ENCODE measurements around the gene SPINT3.

Gene SPINT3

DNA sequence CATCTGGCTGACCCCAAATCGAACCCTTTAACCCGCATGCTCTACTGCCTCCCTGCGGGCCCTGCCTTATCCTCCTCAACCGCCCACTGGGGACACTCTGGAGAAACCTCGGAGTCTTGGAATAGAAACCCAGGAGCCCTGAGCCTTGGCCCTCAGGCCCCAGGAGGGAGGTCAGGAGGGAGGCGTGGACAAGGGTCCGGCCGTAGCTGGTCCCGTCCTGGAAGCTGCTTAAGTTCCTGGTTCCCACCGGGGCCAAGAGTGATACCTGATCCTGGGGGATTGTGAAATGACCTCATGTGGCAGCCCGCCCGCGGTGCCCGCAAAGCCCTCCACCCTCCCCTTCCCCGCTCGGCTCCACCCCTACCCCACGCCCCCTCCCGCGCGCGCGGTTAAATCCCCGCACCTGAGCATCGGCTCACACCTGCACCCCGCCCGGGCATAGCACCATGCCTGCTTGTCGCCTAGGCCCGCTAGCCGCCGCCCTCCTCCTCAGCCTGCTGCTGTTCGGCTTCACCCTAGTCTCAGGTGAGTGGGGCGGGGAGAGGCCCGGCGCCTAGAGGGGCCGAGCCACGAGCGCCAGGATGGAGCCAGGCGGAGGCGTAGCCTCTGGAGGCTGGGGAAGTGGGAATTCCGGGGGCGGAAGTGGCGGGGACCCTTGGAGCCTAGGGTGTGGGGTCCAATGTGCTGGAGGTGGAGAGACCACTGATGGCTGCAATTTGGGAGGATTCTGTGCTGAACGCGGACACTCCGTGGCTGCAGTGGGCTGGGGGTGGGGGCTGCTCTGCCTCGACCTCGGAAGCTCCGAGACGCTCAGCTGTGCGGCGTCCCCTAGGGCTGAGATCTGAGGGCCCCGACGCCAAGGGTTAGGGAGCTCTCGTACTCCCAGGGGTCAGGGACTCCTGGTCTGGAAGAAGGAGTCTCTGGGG lies 45.8 kb downstream of the SPINT3 start, which contains the start of gene WFDC2:
TSS of gene WFDC2 (plus strand) at position 418 of the 926 bp plus-strand sequence. CDS start at position 447, 29 bp downstream.
- peak within 1 kb of the TSS; percentile 71 for H3K27ac ChIP-seq
- TF ChIP-seq, protein P1, sequence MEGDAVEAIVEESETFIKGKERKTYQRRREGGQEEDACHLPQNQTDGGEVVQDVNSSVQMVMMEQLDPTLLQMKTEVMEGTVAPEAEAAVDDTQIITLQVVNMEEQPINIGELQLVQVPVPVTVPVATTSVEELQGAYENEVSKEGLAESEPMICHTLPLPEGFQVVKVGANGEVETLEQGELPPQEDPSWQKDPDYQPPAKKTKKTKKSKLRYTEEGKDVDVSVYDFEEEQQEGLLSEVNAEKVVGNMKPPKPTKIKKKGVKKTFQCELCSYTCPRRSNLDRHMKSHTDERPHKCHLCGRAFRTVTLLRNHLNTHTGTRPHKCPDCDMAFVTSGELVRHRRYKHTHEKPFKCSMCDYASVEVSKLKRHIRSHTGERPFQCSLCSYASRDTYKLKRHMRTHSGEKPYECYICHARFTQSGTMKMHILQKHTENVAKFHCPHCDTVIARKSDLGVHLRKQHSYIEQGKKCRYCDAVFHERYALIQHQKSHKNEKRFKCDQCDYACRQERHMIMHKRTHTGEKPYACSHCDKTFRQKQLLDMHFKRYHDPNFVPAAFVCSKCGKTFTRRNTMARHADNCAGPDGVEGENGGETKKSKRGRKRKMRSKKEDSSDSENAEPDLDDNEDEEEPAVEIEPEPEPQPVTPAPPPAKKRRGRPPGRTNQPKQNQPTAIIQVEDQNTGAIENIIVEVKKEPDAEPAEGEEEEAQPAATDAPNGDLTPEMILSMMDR (conservative IDR thresholded peaks at IDR 0.05), result no peak
- TF ChIP-seq ZFX (IDR thresholded peaks at IDR 0.05), result no peak

GRCh38 chr20:45467861-45468260 lies 47.6 kb downstream of the SPINT3 start:
- TF ChIP-seq, protein P1 (conservative IDR thresholded peaks at IDR 0.05), result no peak
- no peak for TF ChIP-seq ZFX (IDR thresholded peaks at IDR 0.05)
- peak overlapping the region; percentile 71 for H3K27ac ChIP-seq

DNA sequence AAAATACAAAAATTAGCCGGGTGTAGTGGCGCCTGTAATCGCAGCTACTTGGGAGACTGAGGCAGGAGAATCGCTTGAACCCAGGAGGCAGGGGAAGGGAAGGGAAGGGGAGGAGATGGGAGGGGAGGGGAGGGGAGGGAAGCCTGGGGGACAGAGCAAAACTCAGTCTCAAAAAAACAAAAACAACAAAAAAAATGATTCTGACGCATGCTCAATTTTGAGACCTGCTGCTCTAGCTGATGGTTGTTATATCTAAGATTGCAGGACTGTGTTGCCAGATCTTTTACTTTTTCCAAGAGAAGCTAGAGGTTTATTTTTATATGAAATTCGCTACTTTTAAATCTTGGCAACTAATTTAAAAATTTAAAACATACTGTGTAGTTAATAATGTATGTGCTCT lies 48.2 kb downstream of the SPINT3 start:
- no peak for TF ChIP-seq ZFX (IDR thresholded peaks at IDR 0.05)
- TF ChIP-seq, protein P1 (conservative IDR thresholded peaks at IDR 0.05), result no peak
- H3K27ac ChIP-seq, result peak overlapping the region; percentile 30

- H3K27ac ChIP-seq, result peak overlapping the region; percentile 47; the same call in 1 of the 2 replicates
- no peak for TF ChIP-seq ZFX (IDR thresholded peaks at IDR 0.05)
- TF ChIP-seq, protein P1 (conservative IDR thresholded peaks at IDR 0.05), result no peak
Observed at GRCh38 chr20:45465491-45466266, 49.7 kb downstream of the SPINT3 start.

GRCh38 chr20:45463709-45464108 lies 51.7 kb downstream of the SPINT3 start:
- TF ChIP-seq, protein P1 (conservative IDR thresholded peaks at IDR 0.05), result no peak
- no peak for TF ChIP-seq ZFX (IDR thresholded peaks at IDR 0.05)
- no peak overlapping the region for H3K27ac ChIP-seq

DNA sequence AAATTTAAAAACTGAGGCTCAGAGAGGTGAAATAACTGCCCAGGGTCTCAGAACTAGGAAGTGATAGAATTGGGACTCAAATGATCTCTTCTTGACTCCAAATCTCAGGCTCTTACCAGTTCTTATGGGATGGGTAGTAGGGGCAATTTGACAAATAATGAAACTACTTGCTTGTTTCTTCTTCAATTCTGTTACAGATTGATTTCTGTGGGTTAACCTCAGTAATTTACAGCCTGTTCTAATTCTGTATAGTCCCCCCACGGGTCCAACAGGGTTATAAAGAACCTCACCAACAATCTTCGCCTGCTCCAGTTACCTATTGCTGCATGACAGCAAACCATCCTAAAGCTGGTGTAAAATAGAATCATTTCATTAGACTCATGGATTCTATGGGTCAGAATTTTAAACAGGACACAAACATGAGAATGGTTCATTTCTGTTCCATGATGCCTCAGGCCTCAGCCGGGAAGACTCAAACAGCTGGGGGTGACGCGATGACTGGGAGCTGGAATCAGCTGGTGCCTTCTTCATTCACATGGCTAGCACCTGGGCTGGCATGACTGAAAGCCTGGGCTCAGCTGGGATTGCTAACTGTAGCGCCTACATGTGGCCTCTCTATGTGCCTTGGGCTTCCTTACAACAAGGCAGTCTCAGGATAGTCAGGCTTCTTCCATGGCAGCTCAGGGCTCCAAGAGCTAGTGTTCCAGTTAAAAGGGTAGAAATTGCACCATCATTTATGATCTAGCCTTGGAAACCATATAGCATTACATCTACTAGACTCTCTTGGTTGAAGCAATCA lies 52.5 kb downstream of the SPINT3 start:
- no peak overlapping the region for H3K27ac ChIP-seq
- TF ChIP-seq, protein P1 (conservative IDR thresholded peaks at IDR 0.05), result no peak
- no peak for TF ChIP-seq ZFX (IDR thresholded peaks at IDR 0.05)
